T-cell (primary cell): Measurements from ENCODE around the gene ACER1. TPM values are rescaled to one million over a fixed set of nuclear protein-coding genes. Genes with fewer than 3 reads are reported as not detected.

Source experiments
- ATAC-seq, 4 experiments: fragments of 200-7000 bp in 3 of 4; fragments of 150-1000 bp in 1 of 4; cut with Tn5 transposase; replicated peaks in 1 of 4; 1 replicate in 3 of 4; 2 replicates in 1 of 4; pipeline ENCODE4 v1.10.0; 2021; ENCODE audit warnings: moderate library complexity in 3 of 4, mild to moderate bottlenecking in 2 of 4, moderate number of reproducible peaks in 1 of 4
- CTCF ChIA-PET, 2 donors: fragments of 300-600 bp; sonication (Branson Sonifier 250); formaldehyde crosslinking; loops; one replicate each; lab custom pipeline; 2022; ENCODE audit warnings: antibody characterized with exemption in 2 of 2; lab: Charles Lee
- POLR2A ChIA-PET, 2 donors: fragments of 300-600 bp; sonication (Branson Sonifier 250); formaldehyde crosslinking; loops; one replicate each; lab custom pipeline; 2022; ENCODE audit warnings: antibody characterized with exemption in 2 of 2; lab: Charles Lee
- DNase-seq, 35 experiments: peaks; one replicate each; pipeline versions ENCODE4 v3.0.0 to v3.0.0-alpha.2; 2013 to 2023
- H3K27ac ChIP-seq: one replicate; pipeline ENCODE4 v1.5.1; 2013; ENCODE audit warnings: low read length
- H3K27me3 ChIP-seq, 2 experiments: replicated peaks in 1 of 2; 1 replicate in 1 of 2; 2 replicates in 1 of 2; pipeline versions ENCODE4 v1.6.1 to v1.7.0; 2013; ENCODE audit warnings: low read length in 1 of 2, mixed read lengths in 1 of 2; ENCODE audit not compliant: control insufficient read depth in 2 of 2, insufficient read depth in 2 of 2; ENCODE audit errors: extremely low read depth in 1 of 2
- H3K36me3 ChIP-seq, 2 donors: 1 replicate in 1 of 2; 2 replicates in 1 of 2; pipeline versions ENCODE4 v1.6.1 to v1.7.0; 2013; ENCODE audit warnings: low read length in 1 of 2; ENCODE audit not compliant: control insufficient read depth in 2 of 2, insufficient read depth in 1 of 2; ENCODE audit errors: extremely low read depth in 1 of 2
- H3K4me1 ChIP-seq, 2 experiments: 1 replicate in 1 of 2; 2 replicates in 1 of 2; pipeline versions ENCODE4 v1.6.1 to v1.7.0; 2013; ENCODE audit warnings: low read length in 2 of 2, mixed read lengths in 1 of 2; ENCODE audit not compliant: insufficient read depth in 2 of 2, control insufficient read depth in 1 of 2; ENCODE audit errors: extremely low read depth in 1 of 2
- H3K4me3 ChIP-seq, 2 donors: 1 replicate in 1 of 2; 2 replicates in 1 of 2; pipeline versions ENCODE4 v1.5.1 to v1.7.0; 2013; ENCODE audit warnings: mild to moderate bottlenecking in 2 of 2, low read length in 1 of 2, moderate library complexity in 1 of 2; ENCODE audit not compliant: control insufficient read depth in 1 of 2; ENCODE audit errors: extremely low read depth in 1 of 2
- H3K9me3 ChIP-seq: 2 replicates; pipeline ENCODE4 v1.7.0; 2013
- H3K27ac Mint-ChIP-seq, 2 donors: one replicate each; pipeline ENCODE4 v1.8.0; 2020 to 2021; ENCODE audit warnings: mild to moderate bottlenecking in 2 of 2, mixed read lengths in 2 of 2
- H3K27me3 Mint-ChIP-seq, 2 donors: one replicate each; pipeline ENCODE4 v1.8.0; 2021 to 2022; ENCODE audit warnings: mixed read lengths in 2 of 2
- H3K36me3 Mint-ChIP-seq: one replicate; pipeline ENCODE4 v1.8.0; 2021; ENCODE audit warnings: mixed read lengths
- H3K4me1 Mint-ChIP-seq, 3 donors: one replicate each; pipeline ENCODE4 v1.8.0; 2020 to 2022; ENCODE audit warnings: mixed read lengths in 3 of 3, mild to moderate bottlenecking in 1 of 3
- H3K4me3 Mint-ChIP-seq, 3 donors: one replicate each; pipeline ENCODE4 v1.8.0; 2020 to 2022; ENCODE audit warnings: mild to moderate bottlenecking in 3 of 3, mixed read lengths in 3 of 3, moderate library complexity in 3 of 3
- H3K9me3 Mint-ChIP-seq, 3 donors: one replicate each; pipeline ENCODE4 v1.8.0; 2020 to 2022; ENCODE audit warnings: mixed read lengths in 3 of 3
- WGBS: methylation state at CpG from one replicate; pipeline ENCODE4 v1.1.5; 2013; ENCODE audit warnings: missing lambda C conversion rate; ENCODE audit not compliant: insufficient coverage; 5-methylcytosine and 5-hydroxymethylcytosine counted together
- total RNA-seq, 35 experiments: library from RNA in 6 of 35; stranded (reverse) in 6 of 35; fragments of 120-200 nt in 1 of 35; gene quantifications; one replicate each; pipeline versions ENCODE4 v1.2.1 to v1.2.4 and lab custom pipeline; 2013 to 2026

The ACER1 gene
- total RNA-seq, 5 donors from 2014 or later (not counting 1 experiment from before 2014, with no cell fraction given): 0.16 to 2.7 (median 0.63) TPM

GRCh38 chr19:6263735-6264444, 69.5 kb downstream of the ACER1 start:
- no peaks in the 10 kb centered on the region for H3K27me3 Mint-ChIP-seq
- Histone ChIP-seq H3K4me1 (peaks cover 0 to 18% of the 10 kb centered on the region in 2 experiments), H3K27ac (no peak overlapping the region), H3K9me3 (no peaks in the 10 kb centered on the region), H3K27me3 (no peaks in the 10 kb centered on the region), H3K4me3 (no peak overlapping the region), H3K36me3 (peaks cover 27 to 44% of the 10 kb centered on the region in 2 donors)
- POLR2A ChIA-PET: no interaction called here
- ATAC-seq (no peak), DNase-seq (no peak)
- H3K4me3 Mint-ChIP-seq: no peak overlapping the region
- WGBS: 95% methylated on average over 7 of the region's 18 CpGs
- peak overlapping the region in 1 of 2 donors; percentile 68 for H3K27ac Mint-ChIP-seq
- CTCF ChIA-PET: no interaction called here
- H3K36me3 Mint-ChIP-seq: peaks cover 29% of the 10 kb centered on the region
- no peaks in the 10 kb centered on the region for H3K9me3 Mint-ChIP-seq
- H3K4me1 Mint-ChIP-seq: peaks cover 21 to 30% (median 28%) of the 10 kb centered on the region in 3 donors

GRCh38 chr19:6263306-6263705, 70.1 kb downstream of the ACER1 start:
- H3K4me3 Mint-ChIP-seq: peak overlapping the region in 1 of 3 donors; percentile 4
- H3K9me3 Mint-ChIP-seq: no peaks in the 10 kb centered on the region
- Histone ChIP-seq H3K27me3 (no peaks in the 10 kb centered on the region), H3K9me3 (no peaks in the 10 kb centered on the region), H3K27ac (no peak overlapping the region), H3K4me1 (peaks cover 0 to 18% of the 10 kb centered on the region in 2 experiments), H3K4me3 (no peak overlapping the region), H3K36me3 (peaks cover 26 to 42% of the 10 kb centered on the region in 2 donors)
- H3K27ac Mint-ChIP-seq: peak overlapping the region in 1 of 2 donors; percentile 68
- 90% methylated on average over 10 of the region's 12 CpGs for WGBS
- no peaks in the 10 kb centered on the region for H3K27me3 Mint-ChIP-seq
- peaks cover 21 to 31% (median 30%) of the 10 kb centered on the region in 3 donors for H3K4me1 Mint-ChIP-seq
- ATAC-seq (no peak), DNase-seq (no peak)
- peaks cover 35% of the 10 kb centered on the region for H3K36me3 Mint-ChIP-seq
- CTCF ChIA-PET: no interaction called here
- POLR2A ChIA-PET: no interaction called here

- peak overlapping the region in 1 of 2 donors; percentile 79 for H3K27ac Mint-ChIP-seq
- ATAC-seq: no peak
- no peak for DNase-seq
- peaks cover 0 to 18% of the 10 kb centered on the region in 2 experiments for H3K4me1 ChIP-seq
- H3K4me3 ChIP-seq: no peak overlapping the region
- H3K27me3 ChIP-seq: no peaks in the 10 kb centered on the region
- H3K27me3 Mint-ChIP-seq: no peaks in the 10 kb centered on the region
- H3K9me3 ChIP-seq: no peaks in the 10 kb centered on the region
- peaks cover 24 to 31% (median 31%) of the 10 kb centered on the region in 3 donors for H3K4me1 Mint-ChIP-seq
- 100% methylated on average over 1 of the region's 11 CpGs for WGBS
- ChIA-PET POLR2A (no interaction called here), CTCF (no interaction called here)
- H3K4me3 Mint-ChIP-seq: peak overlapping the region in 1 of 3 donors; percentile 57
- peaks cover 30% of the 10 kb centered on the region for H3K36me3 Mint-ChIP-seq
- H3K36me3 ChIP-seq: peaks cover 26 to 43% of the 10 kb centered on the region in 2 donors
- H3K27ac ChIP-seq: no peak overlapping the region
- no peaks in the 10 kb centered on the region for H3K9me3 Mint-ChIP-seq
Measured at GRCh38 chr19:6262519-6262918, 70.9 kb downstream of the ACER1 start.

GRCh38 chr19:6261883-6262282, 71.5 kb downstream of the ACER1 start:
- POLR2A ChIA-PET: no interaction called here
- no peak for DNase-seq
- Histone ChIP-seq H3K36me3 (peaks cover 23 to 40% of the 10 kb centered on the region in 2 donors), H3K4me1 (peaks cover 0 to 18% of the 10 kb centered on the region in 2 experiments), H3K27me3 (no peaks in the 10 kb centered on the region), H3K9me3 (no peaks in the 10 kb centered on the region), H3K27ac (no peak overlapping the region), H3K4me3 (no peak overlapping the region)
- CTCF ChIA-PET: no interaction called here
- WGBS: 81% methylated on average over 15 of the region's 15 CpGs
- Mint-ChIP-seq H3K27ac (peak overlapping the region in 1 of 2 donors; percentile 79), H3K36me3 (peaks cover 28% of the 10 kb centered on the region), H3K27me3 (no peaks in the 10 kb centered on the region), H3K4me3 (peak overlapping the region in 2 of 3 donors; percentile 6 to 57), H3K4me1 (peaks cover 25 to 31% (median 31%) of the 10 kb centered on the region in 3 donors), H3K9me3 (no peaks in the 10 kb centered on the region)
- ATAC-seq: no peak

GRCh38 chr19:6260912-6261650, 72.3 kb downstream of the ACER1 start:
- Histone ChIP-seq H3K27ac (no peak overlapping the region), H3K9me3 (no peaks in the 10 kb centered on the region), H3K4me3 (no peak overlapping the region), H3K27me3 (no peaks in the 10 kb centered on the region), H3K36me3 (peaks cover 23 to 40% of the 10 kb centered on the region in 2 donors), H3K4me1 (peaks cover 0 to 18% of the 10 kb centered on the region in 2 experiments)
- ATAC-seq: peak; percentile 58 to 70 (median 66)
- peaks cover 27% of the 10 kb centered on the region for H3K36me3 Mint-ChIP-seq
- CTCF ChIA-PET: interaction anchor here in 1 of 2 donors (0.7 kb wide), 1 partner anchor 18 kb away, joined by 6 read pairs; no protein-coding TSS in a partner anchor
- peak overlapping the region in 1 of 2 donors; percentile 28 for H3K27ac Mint-ChIP-seq
- whole genome bisulfite sequencing: 83% methylated on average over 23 of the region's 30 CpGs
- no peaks in the 10 kb centered on the region for H3K27me3 Mint-ChIP-seq
- POLR2A ChIA-PET: no interaction called here
- H3K4me3 Mint-ChIP-seq: peak overlapping the region in 1 of 3 donors; percentile 57
- H3K4me1 Mint-ChIP-seq: peaks cover 25 to 34% (median 31%) of the 10 kb centered on the region in 3 donors
- no peaks in the 10 kb centered on the region for H3K9me3 Mint-ChIP-seq
- DNase-seq: peak in 12 of 35 experiments; percentile 14 to 52 (median 30)

GRCh38 chr19:6260376-6260775, 73.0 kb downstream of the ACER1 start:
- peaks cover 23 to 40% of the 10 kb centered on the region in 2 donors for H3K36me3 ChIP-seq
- H3K9me3 Mint-ChIP-seq: no peaks in the 10 kb centered on the region
- DNase-seq (no peak), ATAC-seq (no peak)
- H3K4me3 ChIP-seq: no peak overlapping the region
- 96% methylated on average over 8 of the region's 9 CpGs for WGBS
- peaks cover 0 to 18% of the 10 kb centered on the region in 2 experiments for H3K4me1 ChIP-seq
- H3K9me3 ChIP-seq: no peaks in the 10 kb centered on the region
- H3K27ac Mint-ChIP-seq: no peak overlapping the region
- peaks cover 31% of the 10 kb centered on the region for H3K36me3 Mint-ChIP-seq
- H3K4me1 Mint-ChIP-seq: peaks cover 25 to 34% (median 31%) of the 10 kb centered on the region in 3 donors
- H3K4me3 Mint-ChIP-seq: no peak overlapping the region
- H3K27me3 Mint-ChIP-seq: no peaks in the 10 kb centered on the region
- CTCF ChIA-PET: no interaction called here
- no peak overlapping the region for H3K27ac ChIP-seq
- no peaks in the 10 kb centered on the region for H3K27me3 ChIP-seq
- POLR2A ChIA-PET: no interaction called here
